Gastroesophageal sphincter (tissue), 3 donors: ENCODE results near the gene EPB41L3.

Source experiments
- CTCF ChIP-seq, 4 experiments: fragments of 200-600 bp in 2 of 4; fragments of 450-650 bp in 2 of 4; sonication (generic) in 1 of 4; IDR thresholded peaks; one replicate each; pipeline ENCODE4 v1.5.1; 2017 to 2019; ENCODE audit warnings: antibody characterized with exemption in 4 of 4, mild to moderate bottlenecking in 2 of 4, moderate library complexity in 2 of 4
- EP300 ChIP-seq: sonication (generic); formaldehyde crosslinking; IDR thresholded peaks from one replicate; pipeline ENCODE4 v1.6.1; 2017; ENCODE audit warnings: antibody characterized with exemption, mild to moderate bottlenecking
- POLR2A ChIP-seq, 2 donors: fragments of 450-650 bp; IDR thresholded peaks; one replicate each; pipeline ENCODE4 v1.6.1; 2017; ENCODE audit warnings: antibody characterized with exemption in 2 of 2, mild to moderate bottlenecking in 2 of 2, moderate library complexity in 1 of 2

- TF ChIP-seq POLR2A (IDR thresholded peaks at IDR 0.05) (no peak), EP300 (no peak), CTCF (IDR thresholded peaks at IDR 0.05) (no peak)
Observed at GRCh38 chr18:5410582-5410981, 133.2 kb downstream of the EPB41L3 start.
